ENCODE data around the gene PLXNA2. TPM values are rescaled to one million over a fixed set of nuclear protein-coding genes. Genes with fewer than 3 reads are reported as not detected.

Gene PLXNA2
- total and polyA plus RNA-seq, 2 donors (not counting 3 experiments of a cell fraction or from before 2014, with no cell fraction given) = 42.6 to 229 TPM

DNA sequence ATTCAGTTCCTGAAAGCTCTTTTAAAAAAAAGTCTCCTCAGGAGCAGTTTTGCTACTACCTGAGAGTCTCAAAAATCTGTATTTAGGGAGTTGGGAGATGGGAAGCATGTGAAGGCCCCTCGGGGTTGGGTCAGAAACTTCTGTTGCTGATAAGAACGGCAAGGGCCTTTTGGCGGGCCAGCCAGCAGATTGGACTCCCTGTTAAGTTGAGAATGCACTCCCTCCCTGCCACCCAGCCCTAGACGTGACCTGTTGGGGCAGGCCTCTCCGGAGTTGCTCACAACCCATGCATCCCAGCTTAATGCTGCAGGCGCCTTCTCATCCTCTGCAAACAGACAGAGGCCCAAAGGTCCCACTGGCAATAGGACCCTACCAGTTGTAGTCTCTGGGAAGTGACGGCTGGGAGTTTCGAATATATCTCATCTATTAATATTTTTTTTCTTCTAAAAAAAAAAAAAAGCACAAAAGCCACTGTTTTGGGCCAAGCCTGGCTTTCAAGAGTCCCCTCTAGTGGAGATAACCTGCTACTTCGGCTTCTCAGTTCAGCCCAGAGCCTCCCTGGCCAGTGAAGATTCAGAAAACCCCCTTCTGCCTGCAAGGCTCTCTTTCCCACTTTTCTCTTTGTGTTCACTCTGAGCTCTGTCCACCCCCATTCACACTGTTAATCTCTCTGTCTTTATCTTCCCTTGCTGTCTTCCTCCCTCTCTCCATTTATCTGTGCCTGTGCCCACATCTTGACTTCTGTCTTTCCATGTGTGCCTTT is 5.3 kb downstream of the PLXNA2 start:
- dilution Hi-C loops (cut with MboI; ENCODE audit: extremely low pct_ligation_motif_present, low sequenced_read_pairs) (loop anchor here (5.0 to 25.0 kb wide), 2 partner anchors 57 to 102 kb away; no protein-coding TSS in a partner anchor), intact Hi-C loops (cut with micrococcal nuclease) (loop anchor here (1.0 to 5.0 kb wide), 7 partner anchors 38 to 487 kb away; partner anchors contain the start of gene CD46)
- no TSS peak for BruUV-seq (replicated peaks)
- peaks cover 74% of the 10 kb centered on the region for H3K4me1 ChIP-seq (ENCODE audit: control insufficient read depth, extremely low read depth, insufficient read depth, low read length)
- peaks cover 3 to 12% of the 10 kb centered on the region in 2 experiments for H3K36me3 ChIP-seq (ENCODE audit: control insufficient read depth in 2 of 2, extremely low read depth in 1 of 2, insufficient read depth in 2 of 2, low read length in 2 of 2)
- no peaks in the 10 kb centered on the region for H3K9me3 ChIP-seq (replicated peaks; ENCODE audit: control insufficient read depth, insufficient read depth, low read length)
- peak; percentile 76 for DNase-seq (ENCODE audit: low read depth, low spot score)
- H3K79me2 ChIP-seq (ENCODE audit: control insufficient read depth, insufficient read depth, low read length) = peaks cover 100% of the 10 kb centered on the region
- H3K9me1 ChIP-seq (replicated peaks; ENCODE audit: control insufficient read depth, extremely low read depth, insufficient read depth, low read length) = no peaks in the 10 kb centered on the region
- H2AFZ ChIP-seq (ENCODE audit: low read depth, low read length) = no peak overlapping the region
- H4K20me1 ChIP-seq (replicated peaks; ENCODE audit: control insufficient read depth, extremely low read depth, insufficient read depth, low read length) = no peaks in the 10 kb centered on the region
- FAIRE-seq = peak; percentile 69
- H3K4me2 ChIP-seq (ENCODE audit: insufficient read depth, low read length) = peak overlapping the region; percentile 90
- H3K4me3 ChIP-seq (replicated peaks in 1 of 3; ENCODE audit: insufficient read depth in 1 of 3, low read depth in 1 of 3, low read length in 3 of 3) = peak overlapping the region; percentile 14 to 96 (median 91)
- H3K27me3 ChIP-seq (ENCODE audit: control insufficient read depth in 2 of 2, insufficient read depth in 2 of 2, low read length in 2 of 2) = no peaks in the 10 kb centered on the region
- POLR2A ChIA-PET = interaction anchor here (0.6 to 3.6 kb wide), 2 partner anchors 31 to 44 kb away, joined by 4 to 17 read pairs; no protein-coding TSS in a partner anchor
- H3K27ac ChIP-seq (ENCODE audit: insufficient read depth, low read depth, low read length) = peak overlapping the region; percentile 97
- TF ChIP-seq, protein P1, sequence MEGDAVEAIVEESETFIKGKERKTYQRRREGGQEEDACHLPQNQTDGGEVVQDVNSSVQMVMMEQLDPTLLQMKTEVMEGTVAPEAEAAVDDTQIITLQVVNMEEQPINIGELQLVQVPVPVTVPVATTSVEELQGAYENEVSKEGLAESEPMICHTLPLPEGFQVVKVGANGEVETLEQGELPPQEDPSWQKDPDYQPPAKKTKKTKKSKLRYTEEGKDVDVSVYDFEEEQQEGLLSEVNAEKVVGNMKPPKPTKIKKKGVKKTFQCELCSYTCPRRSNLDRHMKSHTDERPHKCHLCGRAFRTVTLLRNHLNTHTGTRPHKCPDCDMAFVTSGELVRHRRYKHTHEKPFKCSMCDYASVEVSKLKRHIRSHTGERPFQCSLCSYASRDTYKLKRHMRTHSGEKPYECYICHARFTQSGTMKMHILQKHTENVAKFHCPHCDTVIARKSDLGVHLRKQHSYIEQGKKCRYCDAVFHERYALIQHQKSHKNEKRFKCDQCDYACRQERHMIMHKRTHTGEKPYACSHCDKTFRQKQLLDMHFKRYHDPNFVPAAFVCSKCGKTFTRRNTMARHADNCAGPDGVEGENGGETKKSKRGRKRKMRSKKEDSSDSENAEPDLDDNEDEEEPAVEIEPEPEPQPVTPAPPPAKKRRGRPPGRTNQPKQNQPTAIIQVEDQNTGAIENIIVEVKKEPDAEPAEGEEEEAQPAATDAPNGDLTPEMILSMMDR (IDR thresholded peaks at IDR 0.05; ENCODE audit: extremely low read depth in 1 of 2, insufficient read depth in 1 of 2, low read depth in 1 of 2, low read length in 2 of 2) = peak; percentile 78 to 87
- no peak for TF ChIP-seq POLR2A (IDR thresholded peaks at IDR 0.05; ENCODE audit: low read depth, low read length)
- peak overlapping the region; percentile 97 for H3K9ac ChIP-seq (replicated peaks; ENCODE audit: extremely low read depth, insufficient read depth, low read length)
- CTCF ChIA-PET = interaction anchor here (0.6 to 15.2 kb wide), 36 partner anchors 9 to 370 kb away, joined by 3 to 714 read pairs (median 5); no protein-coding TSS in a partner anchor

DNA sequence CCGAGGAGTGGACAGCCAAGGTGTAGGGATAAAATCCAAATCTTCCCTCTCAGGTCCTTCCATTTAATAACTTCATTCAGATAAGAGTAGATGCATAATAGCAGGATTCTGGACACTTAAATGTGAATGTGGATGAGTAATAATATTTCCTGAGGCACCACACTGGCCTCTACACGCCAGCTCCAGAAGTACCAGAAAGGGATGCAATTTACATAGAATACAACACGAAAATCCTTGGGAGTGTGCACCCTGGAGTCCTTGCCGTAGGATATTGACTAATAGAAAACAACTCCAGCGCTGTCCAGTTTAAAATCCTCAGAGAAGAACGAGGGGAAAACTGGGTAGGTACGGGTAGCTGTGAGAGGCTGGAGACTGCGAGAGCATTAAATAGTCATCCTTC is 6.9 kb downstream of the PLXNA2 start:
- Histone ChIP-seq H3K9ac (replicated peaks; ENCODE audit: extremely low read depth, insufficient read depth, low read length) (peak overlapping the region; percentile 97), H2AFZ (ENCODE audit: low read depth, low read length) (no peak overlapping the region), H3K9me1 (replicated peaks; ENCODE audit: control insufficient read depth, extremely low read depth, insufficient read depth, low read length) (no peaks in the 10 kb centered on the region), H3K27me3 (ENCODE audit: control insufficient read depth in 2 of 2, insufficient read depth in 2 of 2, low read length in 2 of 2) (no peaks in the 10 kb centered on the region), H4K20me1 (replicated peaks; ENCODE audit: control insufficient read depth, extremely low read depth, insufficient read depth, low read length) (no peaks in the 10 kb centered on the region), H3K79me2 (ENCODE audit: control insufficient read depth, insufficient read depth, low read length) (peaks cover 100% of the 10 kb centered on the region), H3K4me2 (ENCODE audit: insufficient read depth, low read length) (peak overlapping the region; percentile 90), H3K36me3 (ENCODE audit: control insufficient read depth in 2 of 2, extremely low read depth in 1 of 2, insufficient read depth in 2 of 2, low read length in 2 of 2) (peaks cover 3 to 12% of the 10 kb centered on the region in 2 experiments), H3K27ac (ENCODE audit: insufficient read depth, low read depth, low read length) (peak overlapping the region; percentile 97), H3K4me3 (replicated peaks in 1 of 3; ENCODE audit: insufficient read depth in 1 of 3, low read depth in 1 of 3, low read length in 3 of 3) (peak overlapping the region in 1 of 3 experiments; percentile 53), H3K9me3 (replicated peaks; ENCODE audit: control insufficient read depth, insufficient read depth, low read length) (no peaks in the 10 kb centered on the region), H3K4me1 (ENCODE audit: control insufficient read depth, extremely low read depth, insufficient read depth, low read length) (peaks cover 91% of the 10 kb centered on the region)
- FAIRE-seq (peak; percentile 77), DNase-seq (ENCODE audit: low read depth, low spot score) (peak; percentile 66)
- intact Hi-C loops (cut with micrococcal nuclease) = loop anchor here (5.0 kb wide), 2 partner anchors 300 to 485 kb away; partner anchors contain the start of gene CD46
- TF ChIP-seq POLR2AphosphoS5 (IDR thresholded peaks at IDR 0.05; ENCODE audit: insufficient read depth, low read depth, low read length) = no peak
- peak; percentile 38 for TF ChIP-seq FOS (IDR thresholded peaks at IDR 0.05; ENCODE audit: borderline replicate concordance, insufficient read depth, low read length)
- BruUV-seq (replicated peaks) = no TSS peak
- CTCF ChIA-PET = interaction anchor here (0.9 to 15.2 kb wide), 18 partner anchors 7 to 368 kb away, joined by 3 to 714 read pairs (median 8); partner anchors contain the start of gene PLXNA2
- dilution Hi-C loops (cut with MboI; ENCODE audit: extremely low pct_ligation_motif_present, low sequenced_read_pairs) = loop anchor here (5.0 to 25.0 kb wide), 2 partner anchors 55 to 100 kb away; no protein-coding TSS in a partner anchor
- POLR2A ChIA-PET = interaction anchor here (1.0 to 3.6 kb wide), 5 partner anchors 15 to 105 kb away, joined by 3 to 17 read pairs (median 4); no protein-coding TSS in a partner anchor
